Measurements from ENCODE around the gene TACR2.

GRCh38 chr10:69456880-69457693, 40.4 kb upstream of the TACR2 start:
- TF ChIP-seq CTCF (IDR thresholded peaks at IDR 0.05) (no peak), REST (IDR thresholded peaks at IDR 0.05; ENCODE audit: insufficient read depth in 1 of 2, low read depth in 2 of 2, low read length in 1 of 2) (no peak)

All from Panc1 (cell line).